ENCODE measurements around the gene BEST2.
A peak's percentile ranks its signal among the peaks of the same experiment; 100 is the strongest.
"Not testable (repeated sequence)": the region's sequence is repeated elsewhere in the genome, so short reads cannot be mapped to it uniquely, and the experiment has no call there.

Gene BEST2

DNA sequence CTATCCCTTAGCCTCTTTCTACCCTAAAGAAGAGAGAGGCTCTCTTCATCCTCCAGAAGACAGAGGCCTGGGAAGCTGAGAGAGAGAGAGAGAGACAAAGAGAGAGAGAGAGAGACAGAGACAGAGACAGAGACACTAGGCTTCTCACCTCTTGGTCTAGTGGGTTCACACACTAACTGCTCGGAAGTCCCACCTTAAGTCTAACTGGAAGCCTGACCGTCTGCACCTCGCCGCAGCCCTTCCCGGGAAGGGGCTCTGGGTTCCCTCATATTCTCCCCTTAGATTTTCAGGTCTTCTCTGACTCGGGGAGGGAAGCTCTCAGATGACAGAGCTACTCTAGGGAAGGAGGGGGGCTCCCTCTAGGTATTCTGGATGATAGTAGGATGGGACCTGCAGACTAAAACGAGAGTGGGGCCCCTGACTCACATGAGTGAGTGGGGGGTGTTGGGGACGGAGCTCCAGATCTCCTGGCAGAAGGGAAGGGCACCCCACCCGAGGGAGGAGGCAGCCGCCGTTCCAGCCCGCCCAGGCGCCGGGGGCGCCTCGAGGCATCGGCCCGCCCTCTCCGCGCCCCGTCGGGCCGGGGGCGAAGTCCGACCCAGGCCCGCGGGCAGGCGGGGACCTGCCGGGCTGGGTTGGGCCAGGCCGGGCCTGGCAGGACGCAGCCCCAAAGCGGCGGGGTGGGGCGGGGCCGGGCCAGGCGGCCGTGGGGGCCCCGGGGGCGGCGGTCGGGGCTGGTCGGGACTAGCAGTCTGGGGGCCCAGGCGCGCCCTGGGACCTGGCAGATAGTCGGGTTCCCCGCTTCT lies 37.7 kb downstream of the BEST2 start:
- DNase-seq: no peak

DNA sequence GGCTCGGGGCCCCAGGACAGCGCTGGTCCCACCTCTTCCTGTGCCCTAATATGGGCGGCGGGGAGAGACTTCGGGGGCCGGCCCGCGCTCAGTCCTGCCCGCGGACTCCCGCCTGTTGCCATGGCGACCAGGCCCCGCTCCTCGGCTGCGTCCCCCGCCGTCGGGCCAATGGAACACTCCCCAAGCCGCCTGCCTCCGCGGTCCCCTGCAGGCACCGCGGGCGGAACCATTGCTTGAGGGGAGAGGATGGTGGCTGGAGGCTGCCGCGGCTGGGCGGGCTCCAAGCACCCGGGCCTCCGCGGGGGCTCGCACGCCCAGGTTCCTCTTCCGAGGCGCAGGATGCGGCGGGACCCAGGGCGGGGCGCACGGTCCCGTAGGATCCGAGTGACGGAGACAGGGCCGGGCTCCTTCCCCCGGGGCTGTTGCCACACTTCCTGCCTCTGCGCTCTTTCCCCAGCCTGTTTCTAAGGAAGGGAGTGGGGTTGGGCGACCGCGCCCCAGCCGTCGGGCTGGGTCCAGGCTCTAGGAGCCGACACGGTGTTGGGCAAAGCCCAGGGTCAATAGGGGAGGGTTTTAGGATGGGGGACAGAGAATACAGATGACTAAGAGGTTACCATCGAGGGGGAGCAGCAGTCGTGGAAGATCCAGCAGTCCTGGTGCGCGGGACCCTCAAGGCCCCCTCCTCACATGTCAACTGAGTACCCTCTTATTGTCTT lies 38.5 kb downstream of the BEST2 start:
- DNase-seq: peak; percentile 55

- DNase-seq: no peak
Measured at GRCh38 chr19:12790628-12791344, 39.2 kb downstream of the BEST2 start.

DNA sequence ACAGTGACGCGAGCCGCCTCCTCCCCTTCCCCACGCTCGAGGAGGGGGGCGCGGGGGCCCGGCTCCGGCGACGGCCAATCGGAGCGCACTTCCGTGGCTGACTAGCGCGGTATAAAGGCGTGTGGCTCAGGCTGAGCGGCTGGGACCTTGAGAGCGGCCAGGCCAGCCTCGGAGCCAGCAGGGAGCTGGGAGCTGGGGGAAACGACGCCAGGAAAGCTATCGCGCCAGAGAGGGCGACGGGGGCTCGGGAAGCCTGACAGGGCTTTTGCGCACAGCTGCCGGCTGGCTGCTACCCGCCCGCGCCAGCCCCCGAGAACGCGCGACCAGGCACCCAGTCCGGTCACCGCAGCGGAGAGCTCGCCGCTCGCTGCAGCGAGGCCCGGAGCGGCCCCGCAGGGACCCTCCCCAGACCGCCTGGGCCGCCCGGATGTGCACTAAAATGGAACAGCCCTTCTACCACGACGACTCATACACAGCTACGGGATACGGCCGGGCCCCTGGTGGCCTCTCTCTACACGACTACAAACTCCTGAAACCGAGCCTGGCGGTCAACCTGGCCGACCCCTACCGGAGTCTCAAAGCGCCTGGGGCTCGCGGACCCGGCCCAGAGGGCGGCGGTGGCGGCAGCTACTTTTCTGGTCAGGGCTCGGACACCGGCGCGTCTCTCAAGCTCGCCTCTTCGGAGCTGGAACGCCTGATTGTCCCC lies 39.9 kb downstream of the BEST2 start, which contains the start of gene JUNB:
JUNB (plus strand) TSS at position 142 of the 706 bp plus-strand sequence; CDS start at position 428, 286 bp downstream.
- DNase-seq: peak; percentile 81

- DNase-seq: peak; percentile 54
Measured at GRCh38 chr19:12792051-12792852, 40.7 kb downstream of the BEST2 start.

DNA sequence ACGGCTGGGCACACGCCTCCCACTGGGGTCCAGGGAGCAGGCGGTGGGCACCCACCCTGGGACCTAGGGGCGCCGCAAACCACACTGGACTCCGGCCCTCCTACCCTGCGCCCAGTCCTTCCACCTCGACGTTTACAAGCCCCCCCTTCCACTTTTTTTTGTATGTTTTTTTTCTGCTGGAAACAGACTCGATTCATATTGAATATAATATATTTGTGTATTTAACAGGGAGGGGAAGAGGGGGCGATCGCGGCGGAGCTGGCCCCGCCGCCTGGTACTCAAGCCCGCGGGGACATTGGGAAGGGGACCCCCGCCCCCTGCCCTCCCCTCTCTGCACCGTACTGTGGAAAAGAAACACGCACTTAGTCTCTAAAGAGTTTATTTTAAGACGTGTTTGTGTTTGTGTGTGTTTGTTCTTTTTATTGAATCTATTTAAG lies 41.3 kb downstream of the BEST2 start:
- no peak for DNase-seq

DNA sequence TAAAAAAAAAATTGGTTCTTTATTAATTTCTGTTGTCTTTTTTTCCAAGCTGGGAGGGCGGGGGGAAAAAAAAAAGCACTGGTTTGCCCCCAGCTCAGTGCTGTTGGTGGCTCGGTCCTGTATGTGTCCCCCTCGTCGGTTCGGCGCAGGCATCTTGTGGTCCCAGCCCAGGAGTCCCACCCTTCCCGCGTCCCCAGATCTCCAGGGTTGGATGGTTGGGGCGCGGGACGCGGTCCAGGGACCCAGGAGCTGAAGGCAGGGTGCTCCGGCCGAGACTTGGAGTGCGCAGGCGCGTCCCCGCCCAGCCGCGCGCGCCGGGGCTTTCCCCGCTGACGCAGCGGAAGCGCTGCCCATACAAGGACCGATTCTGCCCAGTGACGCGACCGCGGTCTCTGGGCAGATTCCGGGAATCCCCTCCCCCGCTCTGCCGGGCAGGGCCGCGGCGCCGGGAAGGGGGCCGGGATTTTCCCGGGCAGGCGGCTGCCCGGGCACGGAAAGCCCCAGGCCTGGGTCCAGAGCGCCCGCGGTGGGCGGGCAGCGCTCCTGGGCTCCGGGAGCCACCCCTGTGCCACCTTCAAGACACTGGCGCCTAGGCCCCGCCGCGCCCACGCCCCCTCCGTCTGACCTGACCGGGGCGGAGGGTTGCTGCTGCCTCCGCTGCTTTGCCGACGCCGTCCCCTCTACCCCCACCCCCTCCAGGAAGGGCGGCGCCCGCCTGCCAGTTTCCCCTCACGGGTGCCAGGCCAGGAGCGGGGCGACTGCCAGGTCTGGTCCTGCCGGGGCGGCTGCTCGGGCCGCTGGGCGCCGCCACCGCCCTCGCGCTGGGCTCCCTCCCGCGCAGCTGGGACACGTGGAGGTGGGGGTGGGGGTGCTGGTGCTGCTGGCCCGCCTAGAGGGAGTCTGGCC lies 42.0 kb downstream of the BEST2 start:
- peak; percentile 42 for DNase-seq

- no peak for DNase-seq
Measured at GRCh38 chr19:12794196-12794941, 42.8 kb downstream of the BEST2 start.

DNA sequence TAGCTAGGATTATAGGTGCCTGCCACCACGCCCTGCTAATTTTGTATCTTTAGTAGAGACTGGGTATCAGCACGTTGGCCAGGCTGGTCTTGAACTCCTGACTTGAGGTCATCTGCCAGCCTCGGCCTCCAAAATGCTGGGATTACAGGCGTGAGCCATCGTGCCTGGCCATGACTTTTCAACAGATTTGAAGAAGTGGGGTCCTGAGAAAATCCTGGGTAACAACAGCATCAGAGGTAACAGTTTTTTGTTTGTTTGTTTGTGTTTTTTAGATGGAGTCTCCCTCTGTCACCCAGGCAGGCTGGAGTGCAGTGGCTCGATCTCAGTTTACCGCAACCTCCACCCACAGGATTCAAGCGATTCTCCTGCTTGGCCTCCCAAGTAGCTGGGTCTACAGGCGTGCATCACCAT lies 43.4 kb downstream of the BEST2 start:
- DNase-seq: no peak

- peak; percentile 66 for DNase-seq
Measured at GRCh38 chr19:12796146-12797071, 44.8 kb downstream of the BEST2 start.

GRCh38 chr19:12797141-12797587 lies 45.6 kb downstream of the BEST2 start:
- no peak for DNase-seq

GRCh38 chr19:12797607-12798006 lies 46.0 kb downstream of the BEST2 start:
- not testable (repeated sequence) for DNase-seq

GRCh38 chr19:12799742-12800465 lies 48.3 kb downstream of the BEST2 start:
- DNase-seq: no peak

GRCh38 chr19:12800466-12800770 lies 48.8 kb downstream of the BEST2 start:
- DNase-seq: no peak

DNA sequence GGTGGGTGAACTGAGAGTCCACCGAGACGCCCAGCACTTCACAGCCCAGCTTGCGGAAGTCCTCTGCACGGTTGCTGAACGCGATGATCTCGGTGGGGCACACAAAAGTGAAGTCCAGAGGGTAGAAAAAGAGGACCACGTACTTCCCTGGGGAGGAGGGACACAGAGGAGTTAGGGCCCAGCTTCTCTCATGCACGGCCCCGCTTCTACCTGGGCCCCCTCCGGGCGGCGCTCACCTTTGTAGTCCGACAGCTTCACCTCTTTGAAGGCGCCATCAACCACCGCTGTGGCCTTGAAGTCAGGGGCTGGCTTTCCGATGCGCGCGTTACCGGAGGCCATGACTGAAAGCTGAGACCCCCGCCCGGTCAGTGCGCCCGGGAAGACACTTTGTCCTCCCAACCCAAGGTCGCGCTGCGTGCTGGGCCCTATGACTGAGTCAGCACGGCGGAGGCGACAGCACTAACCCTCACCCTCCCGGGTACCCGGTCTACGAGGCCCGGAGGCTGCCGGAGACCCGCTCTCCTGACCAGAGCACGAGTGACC lies 49.4 kb downstream of the BEST2 start:
- no peak for DNase-seq

GRCh38 chr19:12801466-12802266 lies 50.1 kb downstream of the BEST2 start, which contains the start of the genes PRDX2 and THSD8:
Gene PRDX2 (minus strand): TSS chr19:12801800. CDS start chr19:12801261, 539 bp downstream.
Gene THSD8 (plus strand): TSS chr19:12802069. CDS start chr19:12802072, 3 bp downstream.
- DNase-seq: peak; percentile 63

All from NCI-H2029 treated with DMSO at 0.1 percent for 48 hours (cell line).